ENCODE data around the gene PSRC1.

- TF ChIP-seq, protein P1, sequence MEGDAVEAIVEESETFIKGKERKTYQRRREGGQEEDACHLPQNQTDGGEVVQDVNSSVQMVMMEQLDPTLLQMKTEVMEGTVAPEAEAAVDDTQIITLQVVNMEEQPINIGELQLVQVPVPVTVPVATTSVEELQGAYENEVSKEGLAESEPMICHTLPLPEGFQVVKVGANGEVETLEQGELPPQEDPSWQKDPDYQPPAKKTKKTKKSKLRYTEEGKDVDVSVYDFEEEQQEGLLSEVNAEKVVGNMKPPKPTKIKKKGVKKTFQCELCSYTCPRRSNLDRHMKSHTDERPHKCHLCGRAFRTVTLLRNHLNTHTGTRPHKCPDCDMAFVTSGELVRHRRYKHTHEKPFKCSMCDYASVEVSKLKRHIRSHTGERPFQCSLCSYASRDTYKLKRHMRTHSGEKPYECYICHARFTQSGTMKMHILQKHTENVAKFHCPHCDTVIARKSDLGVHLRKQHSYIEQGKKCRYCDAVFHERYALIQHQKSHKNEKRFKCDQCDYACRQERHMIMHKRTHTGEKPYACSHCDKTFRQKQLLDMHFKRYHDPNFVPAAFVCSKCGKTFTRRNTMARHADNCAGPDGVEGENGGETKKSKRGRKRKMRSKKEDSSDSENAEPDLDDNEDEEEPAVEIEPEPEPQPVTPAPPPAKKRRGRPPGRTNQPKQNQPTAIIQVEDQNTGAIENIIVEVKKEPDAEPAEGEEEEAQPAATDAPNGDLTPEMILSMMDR (IDR thresholded peaks at IDR 0.05) = no peak
- no peak for TF ChIP-seq POLR2AphosphoS5 (IDR thresholded peaks at IDR 0.05; ENCODE audit: low read depth, low read length)
- TF ChIP-seq EZH2phosphoT487 (IDR thresholded peaks at IDR 0.05; ENCODE audit: borderline replicate concordance, low read depth) = no peak
- TF ChIP-seq ZBTB33 (IDR thresholded peaks at IDR 0.05; ENCODE audit: borderline replicate concordance, low read depth) = no peak
- TF ChIP-seq TEAD4 (IDR thresholded peaks at IDR 0.05; ENCODE audit: borderline replicate concordance, insufficient read depth) = no peak
- TF ChIP-seq YY1 (IDR thresholded peaks at IDR 0.05; ENCODE audit: low read depth) = no peak
- no peak for TF ChIP-seq MAX (IDR thresholded peaks at IDR 0.05; ENCODE audit: low read depth)
- TF ChIP-seq ELF1 (IDR thresholded peaks at IDR 0.05) = no peak
- TF ChIP-seq RCOR1 (IDR thresholded peaks at IDR 0.05; ENCODE audit: low read length) = no peak
- no peak for TF ChIP-seq JUND (IDR thresholded peaks at IDR 0.05)
- TF ChIP-seq EP300 (IDR thresholded peaks at IDR 0.05; ENCODE audit: borderline replicate concordance in 1 of 2, low read depth in 1 of 2, low read length in 1 of 2) = no peak
- TF ChIP-seq TCF12 (IDR thresholded peaks at IDR 0.05) = no peak
- TF ChIP-seq RFX5 (IDR thresholded peaks at IDR 0.05; ENCODE audit: low read length) = no peak
Observed at GRCh38 chr1:109312978-109313775, 30.2 kb upstream of the PSRC1 start.

Measured in SK-N-SH (cell line).